Dedifferentiated amniotic fluid mesenchymal stem cell (primary cell): Measurements from ENCODE around the gene BPIFA1.

ENCODE experiments used
- DNase-seq: peaks from one replicate; pipeline ENCODE4 v3.0.0-alpha.2; 2016; ENCODE audit errors: extremely low spot score

BPIFA1 gene

GRCh38 chr20:33235696-33236095 is at the start of gene BPIFA1:
BPIFA1 (plus strand) TSS chr20:33235996; CDS start chr20:33237712, 1,716 bp downstream.
- no peak for DNase-seq

GRCh38 chr20:33187491-33187890 is 48.3 kb upstream of the BPIFA1 start:
- no peak for DNase-seq

GRCh38 chr20:33188421-33188820 is 47.4 kb upstream of the BPIFA1 start:
- no peak for DNase-seq

- no peak for DNase-seq
Observed at GRCh38 chr20:33191484-33191883, 44.3 kb upstream of the BPIFA1 start.

GRCh38 chr20:33191955-33192354 is 43.8 kb upstream of the BPIFA1 start:
- DNase-seq: no peak

- DNase-seq: no peak
Observed at GRCh38 chr20:33192912-33193501, 42.8 kb upstream of the BPIFA1 start.

- no peak for DNase-seq
Observed at GRCh38 chr20:33199026-33199425, 36.8 kb upstream of the BPIFA1 start.

GRCh38 chr20:33202451-33202850 is 33.3 kb upstream of the BPIFA1 start:
- no peak for DNase-seq

GRCh38 chr20:33203444-33203843 is 32.4 kb upstream of the BPIFA1 start:
- DNase-seq: no peak

- DNase-seq: peak; percentile 44
Observed at GRCh38 chr20:33209789-33210188, 26.0 kb upstream of the BPIFA1 start.

GRCh38 chr20:33210371-33210770 is 25.4 kb upstream of the BPIFA1 start:
- DNase-seq: no peak

- no peak for DNase-seq
Observed at GRCh38 chr20:33211817-33212424, 23.9 kb upstream of the BPIFA1 start.

GRCh38 chr20:33217052-33217451 is 18.7 kb upstream of the BPIFA1 start, which contains the start of gene BPIFA3:
BPIFA3 (plus strand) TSS chr20:33217352; CDS start chr20:33217537, 185 bp downstream.
- DNase-seq: no peak

GRCh38 chr20:33224399-33224798 is 11.4 kb upstream of the BPIFA1 start:
- DNase-seq: no peak

GRCh38 chr20:33229843-33230242 is 6.0 kb upstream of the BPIFA1 start:
- DNase-seq: no peak

GRCh38 chr20:33231237-33231636 is 4.6 kb upstream of the BPIFA1 start:
- no peak for DNase-seq

- no peak for DNase-seq
Observed at GRCh38 chr20:33232486-33233072, 3.2 kb upstream of the BPIFA1 start.

- no peak for DNase-seq
Observed at GRCh38 chr20:33233129-33233774, 2.5 kb upstream of the BPIFA1 start.

- DNase-seq: no peak
Observed at GRCh38 chr20:33234050-33234449, 1.7 kb upstream of the BPIFA1 start.

GRCh38 chr20:33236351-33236750 is 555 bp downstream of the BPIFA1 start:
- DNase-seq: no peak

GRCh38 chr20:33237989-33238388 is 2.2 kb downstream of the BPIFA1 start:
- DNase-seq: no peak

GRCh38 chr20:33239418-33239817 is 3.6 kb downstream of the BPIFA1 start:
- no peak for DNase-seq
